ENCODE results near the gene DIAPH2. TPM values are rescaled to one million over a fixed set of nuclear protein-coding genes. Genes with fewer than 3 reads are reported as not detected.

Gene DIAPH2
- total and polyA plus RNA-seq, 5 donors: 3.6 to 12.3 (median 10.9) TPM

DNA sequence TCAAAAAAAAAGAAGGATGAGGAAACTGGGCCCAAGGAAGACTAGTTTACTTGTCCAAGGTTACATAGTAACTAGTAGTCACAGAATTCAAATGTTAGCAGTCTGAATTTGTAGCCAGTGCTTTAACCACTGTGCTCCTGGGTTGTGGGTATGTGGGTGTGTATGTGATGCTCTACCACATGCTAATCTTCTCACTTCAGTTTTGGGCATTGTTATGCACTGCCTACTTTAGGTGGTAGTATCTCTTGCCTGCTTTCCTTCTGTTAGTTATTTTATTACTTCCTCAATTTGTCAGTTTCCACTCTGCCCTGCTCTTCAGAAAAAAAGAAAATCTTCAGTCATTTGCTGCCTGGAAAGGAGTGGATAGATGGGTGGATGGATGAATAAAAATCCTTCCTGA, 418.3 kb downstream of the DIAPH2 start:
- Histone ChIP-seq H3K9me3 (ENCODE audit: control insufficient read depth, low read length) (no peaks in the 10 kb centered on the region), H3K4me3 (ENCODE audit: low read length) (no peak overlapping the region), H3K27me3 (ENCODE audit: control insufficient read depth, insufficient read depth) (no peaks in the 10 kb centered on the region), H3K27ac (ENCODE audit: low read length) (no peak overlapping the region), H3K4me1 (ENCODE audit: control insufficient read depth, insufficient read depth, low read length) (no peaks in the 10 kb centered on the region)
- intact Hi-C loops (cut with DNase I): no loop called here
- DNase-seq (no peak), ATAC-seq (no peak)

DNA sequence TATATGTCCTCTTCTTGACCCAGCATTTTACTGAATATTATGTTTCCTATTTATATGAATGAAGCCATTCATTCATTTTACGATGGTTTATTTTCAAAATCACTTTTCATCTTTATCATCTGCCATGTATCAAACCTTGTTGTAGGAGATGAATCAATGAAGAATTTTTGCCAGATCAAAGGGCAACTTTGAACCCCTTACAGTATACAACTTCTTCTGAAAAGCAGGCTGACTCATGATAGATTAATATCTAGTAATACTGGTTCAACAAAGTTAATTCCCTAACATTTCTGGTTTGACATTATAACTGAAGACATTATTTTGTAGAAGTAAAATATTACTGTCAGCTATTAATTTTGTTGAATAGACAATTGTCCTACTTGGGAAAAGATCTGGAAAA, 425.1 kb downstream of the DIAPH2 start:
- no peaks in the 10 kb centered on the region for H3K9me3 ChIP-seq (ENCODE audit: control insufficient read depth, low read length)
- intact Hi-C loops (cut with DNase I): no loop called here
- ATAC-seq: no peak

DNA sequence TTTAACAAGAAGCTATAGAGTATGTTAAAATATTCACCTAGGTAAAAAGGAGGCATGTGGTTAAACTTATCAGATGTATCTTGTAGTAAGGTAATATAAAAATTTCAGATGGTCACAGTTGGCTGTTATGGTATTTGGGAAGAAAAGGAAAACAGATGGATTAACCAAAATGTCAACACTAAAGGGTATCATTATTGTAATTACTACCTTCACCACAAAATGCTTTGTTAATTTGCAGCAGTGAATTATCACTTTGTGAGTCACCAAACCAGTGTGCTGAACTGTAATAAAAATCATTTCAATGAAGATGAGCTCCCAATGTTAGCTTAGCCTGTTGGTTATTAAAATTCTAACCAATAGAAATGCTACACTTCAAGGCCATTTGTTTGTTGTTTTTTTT, 432.9 kb downstream of the DIAPH2 start:
- no peak overlapping the region for H3K27ac ChIP-seq (ENCODE audit: low read length)
- H3K9me3 ChIP-seq (ENCODE audit: control insufficient read depth, low read length): no peaks in the 10 kb centered on the region
- DNase-seq (no peak), ATAC-seq (no peak)
- H3K27me3 ChIP-seq (ENCODE audit: control insufficient read depth, insufficient read depth): no peaks in the 10 kb centered on the region
- H3K4me3 ChIP-seq (ENCODE audit: low read length): no peak overlapping the region
- H3K4me1 ChIP-seq (ENCODE audit: control insufficient read depth, insufficient read depth, low read length): no peaks in the 10 kb centered on the region
- intact Hi-C loops (cut with DNase I): no loop called here

More for the DNA sequence above, 425.1 kb downstream of the DIAPH2 start:
- Histone ChIP-seq H3K27ac (ENCODE audit: low read length) (no peak overlapping the region), H3K27me3 (ENCODE audit: control insufficient read depth, insufficient read depth) (no peaks in the 10 kb centered on the region), H3K4me3 (ENCODE audit: low read length) (no peak overlapping the region), H3K4me1 (ENCODE audit: control insufficient read depth, insufficient read depth, low read length) (no peaks in the 10 kb centered on the region)
- no peak for DNase-seq
- whole genome bisulfite sequencing: 92% methylated on average over 1 of the region's 1 CpG

DNA sequence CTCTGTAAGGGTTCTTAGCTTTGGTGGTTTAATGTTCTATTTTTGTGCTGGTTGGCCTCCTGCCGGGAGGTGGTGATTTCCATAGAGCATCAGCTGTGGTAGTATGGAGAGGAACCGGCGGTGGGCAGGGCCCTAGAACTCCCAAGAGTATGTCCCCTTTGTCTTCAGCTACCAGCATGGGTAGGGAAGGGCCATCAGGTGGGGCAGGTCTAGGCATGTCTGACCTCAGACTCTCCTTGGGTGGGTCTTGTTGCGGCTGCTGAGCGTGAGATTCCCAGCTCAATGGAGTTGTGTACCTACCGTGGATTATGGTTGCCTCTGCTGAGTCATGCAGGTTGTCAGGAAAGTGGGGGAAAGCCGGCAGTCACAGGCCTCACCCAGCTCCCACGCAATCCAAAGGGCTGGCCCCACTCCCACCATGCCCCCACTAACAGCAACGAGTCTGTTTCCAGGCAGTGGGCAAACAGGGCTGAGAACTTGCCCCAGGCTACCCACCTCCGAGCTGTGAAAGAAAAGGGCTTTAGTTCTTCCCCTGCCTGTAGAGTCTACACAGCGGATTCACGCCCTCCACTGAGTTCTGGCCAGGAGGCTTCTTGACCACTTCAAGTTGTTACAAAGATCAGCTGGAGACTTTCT, 434.9 kb downstream of the DIAPH2 start:
- ATAC-seq (no peak), DNase-seq (peak in 2 of 3 donors; percentile 11 to 27)
- 99% methylated on average over 12 of the region's 12 CpGs for WGBS
- no peaks in the 10 kb centered on the region for H3K4me1 ChIP-seq (ENCODE audit: control insufficient read depth, insufficient read depth, low read length)
- H3K9me3 ChIP-seq (ENCODE audit: control insufficient read depth, low read length): no peaks in the 10 kb centered on the region
- H3K27me3 ChIP-seq (ENCODE audit: control insufficient read depth, insufficient read depth): no peaks in the 10 kb centered on the region
- no peak overlapping the region for H3K4me3 ChIP-seq (ENCODE audit: low read length)
- intact Hi-C loops (cut with DNase I): no loop called here
- no peak overlapping the region for H3K27ac ChIP-seq (ENCODE audit: low read length)

- Histone ChIP-seq H3K4me1 (ENCODE audit: control insufficient read depth, insufficient read depth, low read length) (no peaks in the 10 kb centered on the region), H3K27me3 (ENCODE audit: control insufficient read depth, insufficient read depth) (no peaks in the 10 kb centered on the region), H3K27ac (ENCODE audit: low read length) (no peak overlapping the region), H3K4me3 (ENCODE audit: low read length) (no peak overlapping the region), H3K9me3 (ENCODE audit: control insufficient read depth, low read length) (no peaks in the 10 kb centered on the region)
- no peak for DNase-seq
- intact Hi-C loops (cut with DNase I): no loop called here
- no peak for ATAC-seq
- 93% methylated on average over 2 of the region's 2 CpGs for WGBS
Observed at GRCh38 chrX:97123001-97123400, 438.4 kb downstream of the DIAPH2 start.

DNA sequence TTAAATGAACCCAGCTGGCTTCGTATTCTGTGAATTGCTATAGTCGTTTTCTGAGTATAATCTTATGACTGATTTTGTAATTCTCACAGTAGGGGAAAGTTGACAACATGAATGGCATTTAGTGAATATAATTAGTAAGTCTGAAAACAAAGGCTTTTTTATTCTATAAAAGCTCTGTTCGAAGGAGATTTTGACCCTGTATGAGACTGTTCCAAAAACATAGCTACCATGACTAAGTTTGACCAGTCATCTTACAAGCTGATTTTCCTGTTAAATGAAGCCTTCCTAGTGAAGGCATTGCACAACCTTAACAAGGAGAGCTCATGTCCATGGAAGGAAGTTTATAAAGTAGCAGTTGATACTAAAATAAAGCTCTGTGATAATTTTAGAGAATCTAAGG, 441.4 kb downstream of the DIAPH2 start:
- peak; percentile 28 to 38 for ATAC-seq
- 65% methylated on average over 3 of the region's 3 CpGs for WGBS
- no peak for DNase-seq
- H3K27me3 ChIP-seq (ENCODE audit: control insufficient read depth, insufficient read depth): no peaks in the 10 kb centered on the region
- H3K4me3 ChIP-seq (ENCODE audit: low read length): no peak overlapping the region
- H3K27ac ChIP-seq (ENCODE audit: low read length): no peak overlapping the region
- H3K9me3 ChIP-seq (ENCODE audit: control insufficient read depth, low read length): no peaks in the 10 kb centered on the region
- no peaks in the 10 kb centered on the region for H3K4me1 ChIP-seq (ENCODE audit: control insufficient read depth, insufficient read depth, low read length)
- intact Hi-C loops (cut with DNase I): no loop called here

DNA sequence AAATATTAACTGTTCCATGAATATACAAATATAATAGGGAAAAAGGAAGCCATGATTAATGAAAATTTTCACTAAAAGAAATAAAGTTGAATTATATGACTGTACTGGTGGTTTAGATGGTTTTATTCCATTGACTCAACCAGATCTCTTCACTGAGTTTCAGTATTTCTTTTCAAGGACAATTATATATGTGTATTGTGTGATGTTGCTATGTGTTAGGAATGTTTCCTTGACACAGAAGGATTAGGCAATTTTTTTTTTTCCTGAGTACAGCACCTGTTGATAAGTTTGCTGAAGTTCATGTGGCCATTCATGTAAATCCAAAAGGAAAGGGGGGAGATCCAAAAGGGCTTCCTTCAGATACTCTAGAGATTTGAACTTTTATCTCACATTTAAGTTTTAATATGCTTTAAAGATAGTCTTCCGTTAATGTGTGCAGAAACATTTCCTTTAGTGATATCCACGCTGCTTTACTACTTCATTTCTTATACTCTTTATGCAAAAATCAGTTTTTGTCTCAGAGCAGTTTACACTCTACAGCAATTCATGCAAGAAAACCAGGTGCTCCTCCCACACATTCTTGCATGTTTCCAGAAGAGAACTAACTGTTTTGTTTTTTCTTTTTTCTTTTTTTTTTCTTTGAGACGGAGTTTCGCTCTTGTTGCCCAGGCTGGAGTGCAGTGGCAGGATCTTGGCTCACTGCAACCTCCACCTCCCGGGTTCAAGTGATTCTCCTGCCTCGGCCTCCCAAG, 448.2 kb downstream of the DIAPH2 start:
- H3K4me3 ChIP-seq (ENCODE audit: low read length): no peak overlapping the region
- no peaks in the 10 kb centered on the region for H3K4me1 ChIP-seq (ENCODE audit: control insufficient read depth, insufficient read depth, low read length)
- intact Hi-C loops (cut with DNase I): no loop called here
- 64% methylated on average over 6 of the region's 6 CpGs for WGBS
- H3K9me3 ChIP-seq (ENCODE audit: control insufficient read depth, low read length): no peaks in the 10 kb centered on the region
- no peaks in the 10 kb centered on the region for H3K27me3 ChIP-seq (ENCODE audit: control insufficient read depth, insufficient read depth)
- no peak overlapping the region for H3K27ac ChIP-seq (ENCODE audit: low read length)
- no peak for DNase-seq
- ATAC-seq: no peak

- no peak for DNase-seq
- Histone ChIP-seq H3K4me1 (ENCODE audit: control insufficient read depth, insufficient read depth, low read length) (no peaks in the 10 kb centered on the region), H3K4me3 (ENCODE audit: low read length) (no peak overlapping the region), H3K27me3 (ENCODE audit: control insufficient read depth, insufficient read depth) (no peaks in the 10 kb centered on the region), H3K27ac (ENCODE audit: low read length) (no peak overlapping the region), H3K9me3 (ENCODE audit: control insufficient read depth, low read length) (no peaks in the 10 kb centered on the region)
- no peak for ATAC-seq
- WGBS: 95% methylated on average over 1 of the region's 1 CpG
- intact Hi-C loops (cut with DNase I): no loop called here
Observed at GRCh38 chrX:97145934-97146333, 461.3 kb downstream of the DIAPH2 start.

DNA sequence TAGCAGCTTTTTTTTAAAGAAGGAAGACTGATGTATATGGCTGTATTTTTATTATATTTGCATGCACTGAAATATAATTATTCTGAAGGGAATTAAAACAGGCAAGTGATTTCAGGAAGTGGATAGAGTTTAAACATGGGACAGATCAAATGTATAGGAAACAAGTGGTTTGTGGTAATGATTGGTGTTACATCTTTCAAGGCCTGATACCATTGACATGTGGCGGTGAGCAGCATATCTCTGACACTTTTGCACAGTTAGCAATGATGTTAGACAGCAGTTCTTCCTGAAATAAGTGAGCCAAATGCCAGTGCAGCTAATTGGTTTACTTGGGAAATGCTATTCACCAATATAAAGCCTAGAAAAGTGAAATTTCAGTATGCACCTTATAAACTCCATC, 471.2 kb downstream of the DIAPH2 start:
- ATAC-seq: no peak
- Histone ChIP-seq H3K4me1 (ENCODE audit: control insufficient read depth, insufficient read depth, low read length) (no peaks in the 10 kb centered on the region), H3K9me3 (ENCODE audit: control insufficient read depth, low read length) (no peaks in the 10 kb centered on the region), H3K4me3 (ENCODE audit: low read length) (no peak overlapping the region), H3K27me3 (ENCODE audit: control insufficient read depth, insufficient read depth) (no peaks in the 10 kb centered on the region), H3K27ac (ENCODE audit: low read length) (no peak overlapping the region)
- intact Hi-C loops (cut with DNase I): no loop called here
- 56% methylated on average over 1 of the region's 1 CpG for WGBS
- DNase-seq: no peak

GRCh38 chrX:97158269-97158668, 473.6 kb downstream of the DIAPH2 start:
- H3K4me1 ChIP-seq (ENCODE audit: control insufficient read depth, insufficient read depth, low read length): no peaks in the 10 kb centered on the region
- no peaks in the 10 kb centered on the region for H3K9me3 ChIP-seq (ENCODE audit: control insufficient read depth, low read length)
- ATAC-seq (no peak), DNase-seq (no peak)
- intact Hi-C loops (cut with DNase I): no loop called here
- H3K27ac ChIP-seq (ENCODE audit: low read length): no peak overlapping the region
- H3K27me3 ChIP-seq (ENCODE audit: control insufficient read depth, insufficient read depth): no peaks in the 10 kb centered on the region
- 65% methylated on average over 4 of the region's 4 CpGs for WGBS
- no peak overlapping the region for H3K4me3 ChIP-seq (ENCODE audit: low read length)

DNA sequence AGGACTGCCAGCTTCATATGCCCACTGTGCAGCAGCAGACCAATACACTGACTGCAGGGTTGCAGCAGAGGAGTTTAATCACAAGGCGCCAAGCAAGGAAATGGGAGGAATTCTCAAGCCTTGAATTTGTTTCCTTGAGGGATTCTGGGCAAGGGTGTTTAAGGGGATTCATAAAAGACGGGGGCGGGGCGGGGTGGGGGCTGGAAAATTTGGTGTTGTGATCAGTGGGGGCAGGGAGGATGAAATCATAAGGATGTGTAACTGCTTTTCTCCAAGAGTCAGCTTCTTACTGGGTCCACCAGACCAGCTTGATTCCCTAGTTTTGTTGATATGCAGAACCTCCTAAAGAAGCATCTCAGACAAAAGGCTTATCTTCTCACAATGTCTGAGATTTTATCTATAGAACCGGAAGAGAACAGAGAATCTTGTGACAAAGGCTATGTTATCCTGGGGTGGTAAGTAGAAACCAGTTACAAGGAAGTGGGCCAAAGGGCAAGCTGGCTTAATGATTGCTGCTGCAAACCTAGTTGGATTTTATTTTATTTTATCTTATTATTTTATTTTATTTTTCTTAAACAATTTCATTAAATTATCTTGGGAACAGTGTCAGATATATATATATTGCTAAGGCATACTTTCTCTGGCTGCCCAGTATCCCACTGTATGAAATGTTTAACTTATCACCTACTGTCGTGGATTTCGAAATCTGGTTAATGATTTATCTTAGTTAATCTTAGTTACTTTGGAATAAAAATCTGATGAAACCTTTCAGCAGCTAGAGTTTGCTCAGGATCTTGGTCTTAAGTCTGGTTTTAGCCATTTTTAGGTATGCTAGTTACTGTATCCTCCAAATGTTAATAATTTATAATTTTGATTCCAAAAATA, 475.5 kb downstream of the DIAPH2 start:
- intact Hi-C loops (cut with DNase I): no loop called here
- H3K4me3 ChIP-seq (ENCODE audit: low read length): no peak overlapping the region
- no peaks in the 10 kb centered on the region for H3K27me3 ChIP-seq (ENCODE audit: control insufficient read depth, insufficient read depth)
- ATAC-seq (no peak), DNase-seq (no peak)
- WGBS: 62% methylated on average over 7 of the region's 7 CpGs
- H3K27ac ChIP-seq (ENCODE audit: low read length): no peak overlapping the region
- no peaks in the 10 kb centered on the region for H3K9me3 ChIP-seq (ENCODE audit: control insufficient read depth, low read length)
- no peaks in the 10 kb centered on the region for H3K4me1 ChIP-seq (ENCODE audit: control insufficient read depth, insufficient read depth, low read length)
